ENCODE measurements around the gene ISCU.

The ISCU gene

GRCh38 chr12:108580531-108580930, 18.1 kb downstream of the ISCU start:
- H3K4me1 ChIP-seq (ENCODE audit: control insufficient read depth, insufficient read depth, low read length), result peaks cover 9% of the 10 kb centered on the region
- no peak overlapping the region for H3K4me3 ChIP-seq (ENCODE audit: insufficient read depth, low read depth, low read length)
- WGBS, 2 experiments, result 60 to 64% methylated on average over 3 of the region's 3 CpGs
- no peak overlapping the region for H3K27ac ChIP-seq (ENCODE audit: insufficient read depth, low read depth, low read length, poor library complexity, severe bottlenecking)
- no peaks in the 10 kb centered on the region for H3K27me3 ChIP-seq (ENCODE audit: control insufficient read depth, insufficient read depth, low read length, poor library complexity, severe bottlenecking)
- H3K9me3 ChIP-seq (ENCODE audit: control insufficient read depth, low read length), result no peaks in the 10 kb centered on the region
- H3K36me3 ChIP-seq (ENCODE audit: control insufficient read depth, insufficient read depth, low read length), result no peaks in the 10 kb centered on the region

DNA sequence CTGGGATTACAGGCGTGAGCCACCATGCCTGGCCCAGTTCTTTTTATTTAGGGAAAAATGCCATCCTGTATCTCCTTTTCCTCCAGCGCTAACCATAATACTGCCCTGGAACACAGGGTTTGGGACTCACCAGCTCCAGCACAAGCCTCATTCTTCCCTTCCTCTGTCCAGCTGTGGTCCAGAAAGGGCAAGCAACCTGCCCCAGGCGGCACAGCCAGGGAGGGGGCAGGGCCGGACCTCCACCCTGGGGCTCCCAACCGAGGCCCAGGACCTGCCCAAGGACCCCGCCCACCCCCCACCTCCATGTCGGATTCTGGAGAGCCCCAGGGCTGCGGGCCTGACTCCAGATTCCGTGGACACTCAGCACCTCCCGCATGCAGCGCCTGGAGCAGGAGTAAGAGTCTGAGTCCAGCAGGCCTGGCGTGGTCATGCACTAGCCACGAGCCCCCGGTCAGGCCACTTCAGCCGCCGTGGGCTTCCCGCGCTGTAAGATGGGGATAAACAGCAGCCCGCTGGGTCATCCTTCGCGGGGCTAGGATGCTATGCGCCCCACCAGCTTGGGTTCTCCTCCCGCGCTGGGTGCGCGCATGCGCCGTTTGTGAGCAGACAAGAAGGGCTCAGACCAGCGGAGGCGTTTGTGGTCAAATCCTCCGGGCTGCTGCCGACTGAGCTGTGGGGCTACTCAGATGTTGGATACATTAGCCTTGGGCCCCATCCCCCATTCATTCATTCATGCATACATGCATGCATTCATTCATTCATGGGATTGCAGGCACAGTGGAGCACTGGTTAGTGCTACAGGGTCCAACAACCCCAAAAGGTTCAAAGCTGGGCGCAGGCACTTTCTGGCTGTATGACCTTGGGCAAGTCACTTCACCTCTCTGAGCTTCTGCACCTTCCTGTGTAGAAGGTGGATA, 19.2 kb downstream of the ISCU start:
- Histone ChIP-seq H3K36me3 (ENCODE audit: control insufficient read depth, insufficient read depth, low read length) (no peaks in the 10 kb centered on the region), H3K4me1 (ENCODE audit: control insufficient read depth, insufficient read depth, low read length) (peaks cover 9% of the 10 kb centered on the region), H3K27ac (ENCODE audit: insufficient read depth, low read depth, low read length, poor library complexity, severe bottlenecking) (no peak overlapping the region), H3K9me3 (ENCODE audit: control insufficient read depth, low read length) (no peaks in the 10 kb centered on the region), H3K27me3 (ENCODE audit: control insufficient read depth, insufficient read depth, low read length, poor library complexity, severe bottlenecking) (no peaks in the 10 kb centered on the region), H3K4me3 (ENCODE audit: insufficient read depth, low read depth, low read length) (no peak overlapping the region)
- 94% methylated on average over 33 of the region's 33 CpGs for WGBS, 2 experiments

- H3K27me3 ChIP-seq (ENCODE audit: control insufficient read depth, insufficient read depth, low read length, poor library complexity, severe bottlenecking), result no peaks in the 10 kb centered on the region
- no peaks in the 10 kb centered on the region for H3K9me3 ChIP-seq (ENCODE audit: control insufficient read depth, low read length)
- H3K4me3 ChIP-seq (ENCODE audit: insufficient read depth, low read depth, low read length), result no peak overlapping the region
- peaks cover 9% of the 10 kb centered on the region for H3K4me1 ChIP-seq (ENCODE audit: control insufficient read depth, insufficient read depth, low read length)
- WGBS, 2 experiments, result 90 to 92% methylated on average over 9 of the region's 9 CpGs
- H3K27ac ChIP-seq (ENCODE audit: insufficient read depth, low read depth, low read length, poor library complexity, severe bottlenecking), result no peak overlapping the region
- no peaks in the 10 kb centered on the region for H3K36me3 ChIP-seq (ENCODE audit: control insufficient read depth, insufficient read depth, low read length)
Measured at GRCh38 chr12:108582509-108582908, 20.1 kb downstream of the ISCU start.

DNA sequence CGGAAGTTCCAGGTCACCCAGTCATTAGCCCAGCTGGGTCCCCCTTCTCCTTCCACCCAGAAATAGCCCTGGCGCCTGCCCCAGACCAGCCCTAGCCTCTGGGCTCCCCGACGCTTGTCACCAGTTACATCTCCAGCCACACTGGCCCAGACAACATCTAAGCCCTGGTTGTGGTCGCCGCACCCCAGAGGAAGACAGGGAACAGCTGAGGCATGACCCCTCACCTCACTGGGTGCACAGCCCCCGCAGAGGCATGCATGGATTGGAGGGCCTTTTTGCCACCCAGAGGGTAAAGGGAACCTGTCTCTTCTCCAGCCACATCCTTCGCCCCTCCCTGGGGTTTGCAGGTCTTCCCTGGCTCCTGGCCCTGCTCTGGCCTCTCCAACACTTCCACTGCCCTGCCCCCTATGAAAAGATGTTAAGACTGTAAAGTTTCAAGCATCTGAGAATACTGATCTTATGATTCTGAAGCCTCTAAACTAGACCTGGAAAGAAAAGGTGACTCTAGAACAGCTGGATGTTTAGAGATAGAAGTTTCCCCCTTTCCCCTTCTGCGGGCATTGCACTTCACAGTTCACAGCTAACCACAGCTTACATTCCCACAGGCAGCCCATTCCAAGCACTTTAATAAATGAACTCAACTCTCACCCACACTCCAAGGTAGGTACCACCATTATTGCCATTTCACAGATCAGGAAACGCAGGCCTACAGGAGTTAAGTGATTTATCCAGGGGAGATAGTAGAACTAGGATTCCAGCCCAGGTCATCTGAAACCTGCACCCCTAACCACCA, 20.8 kb downstream of the ISCU start:
- WGBS, 2 experiments, result 89 to 90% methylated on average over 10 of the region's 10 CpGs
- H3K9me3 ChIP-seq (ENCODE audit: control insufficient read depth, low read length), result no peaks in the 10 kb centered on the region
- no peak overlapping the region for H3K27ac ChIP-seq (ENCODE audit: insufficient read depth, low read depth, low read length, poor library complexity, severe bottlenecking)
- no peak overlapping the region for H3K4me3 ChIP-seq (ENCODE audit: insufficient read depth, low read depth, low read length)
- H3K4me1 ChIP-seq (ENCODE audit: control insufficient read depth, insufficient read depth, low read length), result peaks cover 16% of the 10 kb centered on the region
- H3K36me3 ChIP-seq (ENCODE audit: control insufficient read depth, insufficient read depth, low read length), result no peaks in the 10 kb centered on the region
- no peaks in the 10 kb centered on the region for H3K27me3 ChIP-seq (ENCODE audit: control insufficient read depth, insufficient read depth, low read length, poor library complexity, severe bottlenecking)

DNA sequence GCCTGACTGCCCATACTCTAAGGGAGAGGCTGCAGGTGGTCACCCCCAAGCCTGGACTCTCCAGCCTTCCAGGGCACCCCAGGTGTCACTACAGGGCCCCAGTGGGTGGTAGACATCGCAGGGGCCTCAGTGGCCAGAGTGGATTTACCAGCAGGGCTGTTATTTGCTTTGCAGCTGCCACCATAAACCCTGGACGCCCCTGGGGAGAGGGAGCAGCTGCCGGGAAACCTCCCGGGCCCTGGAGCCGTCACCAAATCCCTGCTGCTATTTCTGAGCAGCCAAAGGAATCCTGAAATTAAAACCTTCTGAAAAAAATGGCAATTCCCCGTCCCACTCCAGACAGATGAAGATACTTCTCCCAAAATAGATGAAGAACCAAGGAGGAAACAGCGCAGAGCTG, 21.6 kb downstream of the ISCU start:
- Histone ChIP-seq H3K4me1 (ENCODE audit: control insufficient read depth, insufficient read depth, low read length) (peaks cover 24% of the 10 kb centered on the region), H3K27ac (ENCODE audit: insufficient read depth, low read depth, low read length, poor library complexity, severe bottlenecking) (no peak overlapping the region)
- WGBS, 2 experiments, result 61 to 65% methylated on average over 7 of the region's 7 CpGs

DNA sequence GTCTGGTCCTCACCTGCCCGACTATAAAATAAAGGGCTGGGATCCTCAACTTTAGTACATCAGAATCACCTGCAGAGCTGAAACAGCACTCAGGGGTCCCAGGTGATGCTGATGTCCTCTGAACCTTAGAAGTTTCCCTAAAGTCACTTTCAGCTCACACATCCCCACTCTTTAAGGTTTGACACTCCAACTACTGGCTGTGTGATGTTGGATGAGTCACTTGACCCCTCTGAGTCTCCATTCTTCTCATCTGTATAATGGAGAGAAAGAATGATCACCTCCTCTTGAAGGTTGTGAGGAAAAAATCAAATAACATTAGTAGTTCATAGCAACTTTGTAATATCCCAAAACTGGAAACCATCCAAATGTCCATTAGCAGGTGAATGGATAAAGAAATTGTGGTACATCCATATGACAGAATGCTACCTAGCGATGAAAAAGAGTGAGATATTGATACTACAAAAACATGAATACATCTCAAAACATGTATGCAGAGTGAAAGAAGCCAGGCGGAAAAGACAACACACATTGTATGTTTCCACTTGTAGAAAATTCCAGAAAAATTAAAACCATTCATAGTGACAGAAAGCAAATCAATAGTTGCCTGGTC, 22.2 kb downstream of the ISCU start:
- Histone ChIP-seq H3K9me3 (ENCODE audit: control insufficient read depth, low read length) (no peaks in the 10 kb centered on the region), H3K27ac (ENCODE audit: insufficient read depth, low read depth, low read length, poor library complexity, severe bottlenecking) (no peak overlapping the region), H3K27me3 (ENCODE audit: control insufficient read depth, insufficient read depth, low read length, poor library complexity, severe bottlenecking) (no peaks in the 10 kb centered on the region), H3K4me3 (ENCODE audit: insufficient read depth, low read depth, low read length) (no peak overlapping the region), H3K4me1 (ENCODE audit: control insufficient read depth, insufficient read depth, low read length) (peaks cover 30% of the 10 kb centered on the region), H3K36me3 (ENCODE audit: control insufficient read depth, insufficient read depth, low read length) (no peaks in the 10 kb centered on the region)
- 88 to 98% methylated on average over 2 to 3 of the region's 3 CpGs for WGBS, 2 experiments

More for the DNA sequence above, 21.6 kb downstream of the ISCU start:
- Histone ChIP-seq H3K36me3 (ENCODE audit: control insufficient read depth, insufficient read depth, low read length) (no peaks in the 10 kb centered on the region), H3K9me3 (ENCODE audit: control insufficient read depth, low read length) (no peaks in the 10 kb centered on the region), H3K4me3 (ENCODE audit: insufficient read depth, low read depth, low read length) (no peak overlapping the region), H3K27me3 (ENCODE audit: control insufficient read depth, insufficient read depth, low read length, poor library complexity, severe bottlenecking) (no peaks in the 10 kb centered on the region)

GRCh38 chr12:108585864-108586263, 23.5 kb downstream of the ISCU start:
- 91 to 94% methylated on average over 4 of the region's 4 CpGs for WGBS, 2 experiments
- Histone ChIP-seq H3K36me3 (ENCODE audit: control insufficient read depth, insufficient read depth, low read length) (no peaks in the 10 kb centered on the region), H3K4me3 (ENCODE audit: insufficient read depth, low read depth, low read length) (no peak overlapping the region), H3K27me3 (ENCODE audit: control insufficient read depth, insufficient read depth, low read length, poor library complexity, severe bottlenecking) (no peaks in the 10 kb centered on the region), H3K4me1 (ENCODE audit: control insufficient read depth, insufficient read depth, low read length) (peaks cover 34% of the 10 kb centered on the region), H3K27ac (ENCODE audit: insufficient read depth, low read depth, low read length, poor library complexity, severe bottlenecking) (no peak overlapping the region), H3K9me3 (ENCODE audit: control insufficient read depth, low read length) (no peaks in the 10 kb centered on the region)

DNA sequence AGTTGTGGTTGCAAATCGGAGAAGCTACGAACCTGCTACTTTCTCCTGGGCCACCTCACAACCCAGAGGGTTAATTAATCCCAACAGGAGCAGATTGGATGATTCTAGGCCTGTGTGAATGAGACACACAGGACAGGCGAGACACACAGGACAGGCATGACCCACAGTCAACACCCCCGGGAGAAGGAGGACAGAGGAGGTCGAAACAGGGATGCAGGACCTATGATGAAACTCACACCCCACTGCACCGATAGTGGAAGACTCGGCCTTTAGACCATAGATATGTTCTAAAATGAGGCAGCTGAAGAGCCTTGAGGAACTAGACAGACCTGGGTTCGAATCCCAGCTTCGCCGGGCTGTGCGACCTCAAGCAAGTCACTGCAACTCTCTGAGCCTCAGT, 23.9 kb downstream of the ISCU start:
- no peak overlapping the region for H3K4me3 ChIP-seq (ENCODE audit: insufficient read depth, low read depth, low read length)
- no peaks in the 10 kb centered on the region for H3K36me3 ChIP-seq (ENCODE audit: control insufficient read depth, insufficient read depth, low read length)
- H3K9me3 ChIP-seq (ENCODE audit: control insufficient read depth, low read length), result no peaks in the 10 kb centered on the region
- 93 to 97% methylated on average over 11 of the region's 11 CpGs for WGBS, 2 experiments
- no peaks in the 10 kb centered on the region for H3K27me3 ChIP-seq (ENCODE audit: control insufficient read depth, insufficient read depth, low read length, poor library complexity, severe bottlenecking)
- H3K4me1 ChIP-seq (ENCODE audit: control insufficient read depth, insufficient read depth, low read length), result peaks cover 34% of the 10 kb centered on the region
- H3K27ac ChIP-seq (ENCODE audit: insufficient read depth, low read depth, low read length, poor library complexity, severe bottlenecking), result no peak overlapping the region

DNA sequence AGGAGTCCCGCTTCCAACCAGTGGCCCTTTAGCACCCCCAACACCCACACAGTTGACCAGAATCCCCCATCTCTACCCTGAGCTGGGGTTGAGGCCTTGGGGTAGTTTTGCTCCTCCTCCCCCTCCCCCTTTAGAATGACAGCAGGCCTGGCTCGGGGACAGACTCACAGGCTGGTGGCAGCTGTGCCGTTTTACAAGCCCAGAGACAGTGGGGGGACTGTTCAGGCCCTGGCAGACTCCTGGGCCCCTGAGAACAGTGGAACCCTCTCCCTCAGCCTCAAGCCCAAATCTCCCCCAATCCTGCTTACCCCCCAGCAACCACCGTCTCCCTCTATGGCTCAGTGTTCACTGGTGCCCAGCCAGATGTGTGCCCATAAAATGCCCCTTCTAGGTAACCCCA, 25.4 kb downstream of the ISCU start:
- no peaks in the 10 kb centered on the region for H3K27me3 ChIP-seq (ENCODE audit: control insufficient read depth, insufficient read depth, low read length, poor library complexity, severe bottlenecking)

More for the DNA sequence above, 25.4 kb downstream of the ISCU start:
- Histone ChIP-seq H3K27ac (ENCODE audit: insufficient read depth, low read depth, low read length, poor library complexity, severe bottlenecking) (no peak overlapping the region), H3K9me3 (ENCODE audit: control insufficient read depth, low read length) (no peaks in the 10 kb centered on the region), H3K36me3 (ENCODE audit: control insufficient read depth, insufficient read depth, low read length) (no peaks in the 10 kb centered on the region), H3K4me1 (ENCODE audit: control insufficient read depth, insufficient read depth, low read length) (peaks cover 34% of the 10 kb centered on the region), H3K4me3 (ENCODE audit: insufficient read depth, low read depth, low read length) (no peak overlapping the region)
- 67 to 69% methylated on average over 4 of the region's 4 CpGs for WGBS, 2 experiments

All from ectodermal cell (in vitro differentiated cells).